Activated naive CD4-positive, alpha-beta T cell treated with anti-CD3 and anti-CD28 coated beads, Interleukin-2, amount 10 ng/mL, durations not matched to agents 7 days and 5 days (primary cell): Measurements from ENCODE around the gene ULK4.

Source experiments
- CTCF ChIA-PET: fragments of 350-600 bp; sonication (Branson Sonifier 250); formaldehyde crosslinking; loops from one replicate; lab custom pipeline; 2021; ENCODE audit warnings: antibody characterized with exemption; lab: Charles Lee
- DNase-seq: peaks from one replicate; pipeline ENCODE4 v3.0.0-alpha.2; 2020
- H3K27ac Mint-ChIP-seq: one replicate; pipeline ENCODE4 v1.8.0; 2021; ENCODE audit warnings: mild to moderate bottlenecking, moderate library complexity, mixed read lengths
- H3K27me3 Mint-ChIP-seq: one replicate; pipeline ENCODE4 v1.8.0; 2021; ENCODE audit warnings: mild to moderate bottlenecking, mixed read lengths
- H3K36me3 Mint-ChIP-seq: one replicate; pipeline ENCODE4 v1.8.0; 2021; ENCODE audit warnings: mixed read lengths
- H3K4me1 Mint-ChIP-seq: one replicate; pipeline ENCODE4 v1.8.0; 2021; ENCODE audit warnings: mixed read lengths
- H3K4me3 Mint-ChIP-seq: one replicate; pipeline ENCODE4 v1.8.0; 2021; ENCODE audit warnings: mild to moderate bottlenecking, moderate library complexity, mixed read lengths
- H3K9me3 Mint-ChIP-seq: one replicate; pipeline ENCODE4 v1.8.0; 2021; ENCODE audit warnings: mixed read lengths

ULK4 gene

DNA sequence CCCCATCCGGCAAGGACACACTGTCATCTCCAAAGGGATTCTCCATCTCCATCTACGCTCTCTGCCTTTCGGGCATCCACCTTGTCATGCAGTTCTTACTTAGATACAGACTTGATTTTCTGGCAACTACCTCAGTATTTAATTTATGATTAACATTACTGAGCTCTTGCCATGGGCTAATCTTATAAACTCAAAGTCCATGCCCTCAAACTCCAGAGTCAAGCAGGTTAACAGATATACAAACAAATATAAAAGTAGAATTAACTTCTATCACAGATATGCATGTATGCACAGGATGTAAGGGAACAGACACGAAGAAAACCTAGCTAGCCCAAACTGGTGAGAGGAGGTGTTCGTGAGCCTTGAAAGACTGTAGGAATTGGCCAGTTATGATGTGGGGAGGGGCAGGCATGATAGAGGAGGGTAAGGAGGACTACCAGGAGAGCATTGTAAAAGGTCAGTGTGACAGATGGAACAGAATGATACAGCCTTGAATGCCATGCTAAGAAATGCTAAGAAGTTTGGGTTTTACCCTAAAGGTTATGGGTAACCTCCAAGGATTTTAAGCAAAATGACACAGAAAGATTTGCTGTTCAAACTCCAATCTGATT, 334.3 kb downstream of the ULK4 start:
- no peaks in the 10 kb centered on the region for H3K36me3 Mint-ChIP-seq
- no peaks in the 10 kb centered on the region for H3K27me3 Mint-ChIP-seq
- H3K4me1 Mint-ChIP-seq, result no peaks in the 10 kb centered on the region
- no peak for DNase-seq
- CTCF ChIA-PET, result no interaction called here
- no peak overlapping the region for H3K27ac Mint-ChIP-seq
- H3K4me3 Mint-ChIP-seq, result no peak overlapping the region
- no peaks in the 10 kb centered on the region for H3K9me3 Mint-ChIP-seq

DNA sequence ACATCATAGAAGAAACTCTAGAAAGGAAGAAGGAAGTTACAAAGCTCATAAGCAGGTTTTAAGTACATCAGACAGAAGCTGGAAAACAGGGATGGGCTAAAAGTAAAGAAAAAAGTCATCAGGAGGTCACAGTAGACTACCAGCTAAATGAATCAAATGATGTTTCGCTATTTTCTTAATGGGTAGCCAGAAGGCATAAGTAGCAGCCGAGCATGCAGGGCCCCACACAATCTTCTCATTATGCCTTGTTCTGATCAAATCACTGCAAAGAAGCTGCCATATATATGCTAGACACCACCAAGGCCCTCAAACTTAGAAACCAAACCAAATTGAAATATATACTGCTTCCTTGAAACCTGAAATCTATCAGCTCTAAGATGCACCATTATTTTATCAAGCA, 349.1 kb downstream of the ULK4 start:
- no peak overlapping the region for H3K4me3 Mint-ChIP-seq
- no peaks in the 10 kb centered on the region for H3K27me3 Mint-ChIP-seq
- CTCF ChIA-PET, result no interaction called here
- no peak overlapping the region for H3K27ac Mint-ChIP-seq
- H3K9me3 Mint-ChIP-seq, result no peaks in the 10 kb centered on the region
- H3K4me1 Mint-ChIP-seq, result no peaks in the 10 kb centered on the region
- no peak for DNase-seq
- no peaks in the 10 kb centered on the region for H3K36me3 Mint-ChIP-seq

DNA sequence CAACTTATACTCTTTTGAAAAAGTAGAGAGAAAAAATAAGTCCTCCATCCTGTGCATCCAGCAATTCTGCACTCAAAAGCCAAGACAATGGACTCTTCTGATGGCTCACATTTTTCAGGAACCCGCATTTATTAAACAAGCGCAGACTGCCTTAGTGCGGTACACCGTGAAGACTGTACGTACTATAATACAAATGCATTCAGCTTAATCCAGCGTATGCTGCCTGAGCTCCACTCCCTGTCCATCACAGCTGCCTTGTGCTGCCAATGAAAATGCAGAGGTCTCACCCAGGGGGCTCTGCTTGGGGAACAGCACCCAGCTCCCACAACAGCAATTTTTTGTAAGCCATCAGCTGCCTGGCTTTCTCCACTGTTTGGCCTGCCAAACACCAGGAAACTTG, 350.9 kb downstream of the ULK4 start:
- Mint-ChIP-seq H3K4me3 (no peak overlapping the region), H3K4me1 (no peaks in the 10 kb centered on the region), H3K36me3 (no peaks in the 10 kb centered on the region), H3K9me3 (no peaks in the 10 kb centered on the region), H3K27me3 (no peaks in the 10 kb centered on the region), H3K27ac (no peak overlapping the region)
- CTCF ChIA-PET, result no interaction called here
- DNase-seq, result no peak

DNA sequence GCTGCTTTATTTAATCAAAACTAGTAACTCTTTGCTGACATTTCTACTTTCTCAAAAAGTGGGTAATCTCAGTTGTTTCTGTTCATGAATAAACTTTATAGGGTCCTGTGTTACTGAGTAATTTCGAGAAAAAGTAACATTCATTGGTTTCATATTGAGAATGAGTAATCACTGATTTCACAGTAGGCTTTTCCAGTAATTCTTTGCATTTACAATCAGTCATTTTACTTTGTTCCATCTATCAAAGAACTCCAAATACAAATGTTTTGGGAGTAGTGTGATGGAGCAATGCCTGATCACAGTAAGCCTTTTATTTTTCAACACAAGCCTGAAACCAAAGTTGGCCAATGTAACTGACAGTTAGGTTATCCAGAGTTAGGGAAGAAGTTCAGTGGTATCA, 353.6 kb downstream of the ULK4 start:
- no peak for DNase-seq
- H3K27ac Mint-ChIP-seq, result no peak overlapping the region
- CTCF ChIA-PET, result no interaction called here
- H3K36me3 Mint-ChIP-seq, result no peaks in the 10 kb centered on the region
- no peaks in the 10 kb centered on the region for H3K4me1 Mint-ChIP-seq
- no peaks in the 10 kb centered on the region for H3K27me3 Mint-ChIP-seq
- no peaks in the 10 kb centered on the region for H3K9me3 Mint-ChIP-seq
- no peak overlapping the region for H3K4me3 Mint-ChIP-seq

DNA sequence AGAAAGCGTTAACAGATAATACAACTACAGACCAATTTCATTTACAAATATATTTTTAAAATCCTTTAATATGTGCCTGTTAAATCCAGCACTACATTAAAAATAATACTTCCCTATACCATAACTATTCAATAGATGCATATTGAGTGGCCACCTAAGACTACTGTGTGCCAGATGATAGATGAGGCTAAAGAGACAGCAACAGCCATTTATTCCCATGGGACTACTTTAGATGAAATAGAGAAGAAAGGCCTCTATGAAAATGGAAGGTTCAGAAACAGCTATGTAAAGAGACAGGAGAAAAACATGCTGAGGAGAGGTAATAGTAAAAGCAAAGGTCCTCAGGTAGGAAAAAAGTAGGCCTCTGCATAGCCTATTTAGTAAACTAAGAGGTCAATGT, 358.1 kb downstream of the ULK4 start:
- H3K27me3 Mint-ChIP-seq, result no peaks in the 10 kb centered on the region
- H3K36me3 Mint-ChIP-seq, result no peaks in the 10 kb centered on the region
- H3K27ac Mint-ChIP-seq, result no peak overlapping the region
- DNase-seq, result no peak
- H3K4me1 Mint-ChIP-seq, result no peaks in the 10 kb centered on the region
- H3K9me3 Mint-ChIP-seq, result no peaks in the 10 kb centered on the region
- CTCF ChIA-PET, result no interaction called here
- H3K4me3 Mint-ChIP-seq, result no peak overlapping the region

DNA sequence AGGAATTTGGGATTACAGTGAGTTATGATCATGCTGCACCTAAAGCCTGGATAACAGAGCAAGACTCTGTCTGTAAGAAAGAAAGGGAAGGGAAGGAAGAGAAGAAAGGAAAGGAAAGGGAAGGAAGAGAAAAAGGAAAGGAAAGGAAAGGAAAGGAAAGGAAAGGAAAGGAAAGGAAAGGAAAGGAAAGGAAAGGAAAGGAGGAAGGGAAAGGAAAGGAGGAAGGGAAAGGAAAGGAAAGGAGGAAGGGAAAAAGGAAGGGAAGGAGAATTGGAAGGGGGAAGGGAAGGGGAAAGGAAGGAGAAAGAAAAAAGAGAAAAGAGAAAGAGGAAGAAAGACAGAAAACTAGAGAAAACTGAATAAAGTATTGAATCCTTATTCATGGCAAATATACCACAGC, 359.8 kb downstream of the ULK4 start:
- Mint-ChIP-seq H3K27me3 (no peaks in the 10 kb centered on the region), H3K4me3 (no peak overlapping the region), H3K36me3 (no peaks in the 10 kb centered on the region), H3K27ac (no peak overlapping the region), H3K4me1 (no peaks in the 10 kb centered on the region), H3K9me3 (no peaks in the 10 kb centered on the region)
- no peak for DNase-seq
- CTCF ChIA-PET, result no interaction called here

DNA sequence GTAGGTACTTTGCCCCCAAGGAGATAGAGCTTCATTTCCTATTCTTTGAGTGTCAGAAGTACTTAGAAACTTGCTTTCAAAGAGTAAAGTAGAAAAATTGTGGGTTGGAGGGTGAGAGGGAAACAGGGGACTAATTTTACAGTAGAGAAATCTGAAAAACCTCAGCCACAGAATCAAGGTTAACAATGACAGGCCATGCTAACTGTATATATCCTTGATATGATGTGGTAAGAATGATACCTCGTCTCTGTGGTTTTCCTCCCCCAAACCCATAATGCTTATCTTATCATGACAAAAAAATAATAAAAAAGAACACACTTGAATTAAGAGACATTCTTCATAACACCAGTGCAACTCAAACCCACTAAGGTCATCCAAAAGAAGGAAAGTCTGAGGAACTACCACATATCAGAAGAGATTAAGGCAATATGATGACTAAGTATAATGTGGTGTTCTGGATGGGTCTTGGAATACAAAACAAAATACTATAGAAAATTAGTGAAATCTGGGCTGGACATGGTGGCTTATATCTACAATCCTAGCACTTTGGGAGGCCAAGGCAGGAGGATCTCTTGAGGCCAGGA, 360.4 kb downstream of the ULK4 start:
- CTCF ChIA-PET, result no interaction called here
- Mint-ChIP-seq H3K4me1 (no peaks in the 10 kb centered on the region), H3K36me3 (no peaks in the 10 kb centered on the region), H3K9me3 (no peaks in the 10 kb centered on the region), H3K4me3 (no peak overlapping the region), H3K27me3 (no peaks in the 10 kb centered on the region), H3K27ac (no peak overlapping the region)
- DNase-seq, result no peak

DNA sequence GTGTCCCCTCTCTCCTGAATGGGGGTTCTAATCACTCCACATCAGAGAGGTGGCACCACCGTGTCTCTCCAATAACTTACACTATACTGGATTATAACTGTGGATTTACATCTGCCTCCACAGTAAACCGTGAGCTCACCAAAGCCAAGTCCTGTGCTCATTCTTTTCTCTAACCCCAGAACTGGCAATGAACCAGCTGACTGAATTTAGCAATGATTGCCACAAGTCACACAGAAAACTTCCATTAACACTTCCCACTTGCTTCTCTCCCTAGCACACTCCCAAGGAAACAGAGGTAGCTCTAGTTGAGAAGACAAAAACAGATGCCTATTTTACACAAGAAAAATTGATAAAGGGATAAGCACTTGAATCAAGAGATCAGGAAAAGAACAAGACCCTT, 361.3 kb downstream of the ULK4 start:
- Mint-ChIP-seq H3K36me3 (no peaks in the 10 kb centered on the region), H3K9me3 (no peaks in the 10 kb centered on the region), H3K4me1 (no peaks in the 10 kb centered on the region), H3K4me3 (no peak overlapping the region), H3K27ac (no peak overlapping the region), H3K27me3 (no peaks in the 10 kb centered on the region)
- CTCF ChIA-PET, result no interaction called here
- no peak for DNase-seq

DNA sequence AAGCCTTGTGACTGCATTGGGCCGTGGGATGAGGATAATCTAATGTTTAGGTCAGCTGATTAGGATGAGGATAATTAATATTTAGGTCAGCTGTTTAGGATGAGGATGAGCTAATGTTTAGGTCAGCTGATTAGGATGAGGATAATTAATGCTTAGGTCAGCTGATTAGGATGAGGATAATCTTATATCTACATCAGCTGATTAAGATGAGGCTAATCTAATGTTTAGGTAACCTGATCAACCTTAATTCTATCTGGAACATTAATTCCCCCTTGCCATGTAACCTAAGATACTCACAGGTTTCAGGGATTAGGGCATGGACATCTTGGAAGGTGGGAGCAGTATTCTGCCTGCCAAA, 362.8 kb downstream of the ULK4 start:
- DNase-seq, result no peak
- Mint-ChIP-seq H3K36me3 (no peaks in the 10 kb centered on the region), H3K4me3 (no peak overlapping the region), H3K4me1 (no peaks in the 10 kb centered on the region), H3K27ac (no peak overlapping the region), H3K9me3 (no peaks in the 10 kb centered on the region), H3K27me3 (no peaks in the 10 kb centered on the region)
- CTCF ChIA-PET, result no interaction called here

DNA sequence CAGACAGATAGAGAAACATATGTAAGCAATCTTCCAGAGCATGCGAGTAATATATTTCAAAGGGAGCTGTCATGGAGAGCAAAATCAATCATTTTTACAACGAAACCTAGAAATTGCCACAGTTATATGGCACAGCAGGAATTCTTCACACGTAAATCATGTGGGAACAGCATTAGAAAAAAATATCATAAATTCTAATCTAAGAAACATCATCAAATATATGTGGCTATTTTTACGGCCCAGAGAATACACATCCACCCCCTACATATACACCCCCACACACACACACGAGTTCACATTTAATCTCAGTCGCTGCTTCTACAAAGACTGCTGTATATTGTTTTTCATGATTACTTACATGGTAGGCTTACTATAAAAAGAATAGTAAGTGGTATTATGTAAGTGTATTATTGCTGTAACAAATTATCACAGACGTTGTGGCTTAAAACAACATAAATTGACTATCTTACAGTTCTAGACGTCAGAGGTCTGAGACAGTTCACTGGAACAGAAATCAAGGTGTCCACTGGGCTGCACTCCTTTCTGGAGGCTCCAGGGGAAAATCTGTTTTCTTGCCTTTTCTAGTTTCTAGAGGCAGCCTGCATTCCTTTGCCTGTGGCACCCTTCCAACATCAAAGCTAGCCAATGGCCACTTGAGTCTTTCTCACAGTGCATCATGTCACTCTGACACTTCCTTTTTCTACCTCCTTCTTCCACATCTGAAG, 363.3 kb downstream of the ULK4 start:
- Mint-ChIP-seq H3K9me3 (no peaks in the 10 kb centered on the region), H3K36me3 (no peaks in the 10 kb centered on the region), H3K4me3 (no peak overlapping the region), H3K27me3 (no peaks in the 10 kb centered on the region), H3K4me1 (no peaks in the 10 kb centered on the region), H3K27ac (no peak overlapping the region)
- no peak for DNase-seq
- CTCF ChIA-PET, result no interaction called here

DNA sequence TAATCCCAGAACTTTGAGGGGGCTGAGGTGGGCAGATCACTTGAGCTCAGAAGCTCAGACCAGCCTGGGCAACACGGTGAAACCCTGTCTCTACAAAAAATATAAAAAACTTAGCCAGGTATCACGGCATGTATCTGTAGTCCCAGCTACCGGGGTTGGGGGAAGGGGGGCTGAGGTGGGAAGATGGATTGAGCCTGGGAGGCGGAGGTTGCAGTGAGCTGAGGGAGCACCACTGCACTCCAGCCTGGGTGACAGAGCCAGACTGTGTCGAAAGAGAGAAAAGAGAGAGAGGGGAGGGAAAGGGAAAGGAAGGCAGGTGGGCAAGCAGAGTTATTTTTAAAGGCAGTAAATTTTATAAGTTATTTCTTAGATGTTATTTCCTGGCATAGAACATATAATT, 368.1 kb downstream of the ULK4 start:
- Mint-ChIP-seq H3K36me3 (no peaks in the 10 kb centered on the region), H3K27me3 (no peaks in the 10 kb centered on the region), H3K9me3 (no peaks in the 10 kb centered on the region), H3K27ac (no peak overlapping the region), H3K4me1 (no peaks in the 10 kb centered on the region), H3K4me3 (no peak overlapping the region)
- CTCF ChIA-PET, result no interaction called here
- DNase-seq, result no peak

DNA sequence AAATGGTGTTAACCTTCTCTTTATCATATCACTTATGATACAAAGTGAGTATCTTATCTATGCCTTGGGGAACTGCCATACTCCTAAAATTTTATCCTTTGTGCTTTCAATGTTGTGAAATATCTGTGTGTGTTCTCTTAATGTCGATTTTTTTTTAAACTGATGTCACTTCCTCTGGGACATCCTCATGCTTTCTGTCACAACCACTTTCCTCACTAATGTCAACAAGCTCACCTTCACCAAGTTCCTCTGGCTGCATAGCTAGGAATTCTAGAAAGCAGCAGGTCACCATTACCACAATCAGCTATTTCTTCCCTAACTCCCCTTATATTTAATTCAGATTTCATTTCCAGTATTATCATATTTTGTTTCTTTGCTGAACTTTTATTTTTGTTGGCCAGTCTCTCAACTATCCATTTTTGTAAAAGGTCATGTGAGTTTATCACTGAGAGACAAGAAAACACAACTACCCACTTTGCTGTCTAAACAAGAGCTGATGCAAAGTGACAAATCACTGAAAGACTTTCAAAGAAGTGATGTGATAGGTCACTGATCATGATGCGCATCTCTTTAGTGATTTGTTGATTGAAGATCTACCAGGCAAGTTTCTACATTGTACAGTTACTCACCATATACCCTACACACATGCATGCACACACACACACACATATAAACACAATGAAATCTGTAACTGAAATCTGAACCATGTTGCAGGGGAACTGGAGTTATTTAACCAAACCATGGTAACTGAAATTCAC, 369.0 kb downstream of the ULK4 start:
- Mint-ChIP-seq H3K4me1 (no peaks in the 10 kb centered on the region), H3K27me3 (no peaks in the 10 kb centered on the region), H3K27ac (no peak overlapping the region), H3K9me3 (no peaks in the 10 kb centered on the region), H3K36me3 (no peaks in the 10 kb centered on the region), H3K4me3 (no peak overlapping the region)
- CTCF ChIA-PET, result no interaction called here
- no peak for DNase-seq

DNA sequence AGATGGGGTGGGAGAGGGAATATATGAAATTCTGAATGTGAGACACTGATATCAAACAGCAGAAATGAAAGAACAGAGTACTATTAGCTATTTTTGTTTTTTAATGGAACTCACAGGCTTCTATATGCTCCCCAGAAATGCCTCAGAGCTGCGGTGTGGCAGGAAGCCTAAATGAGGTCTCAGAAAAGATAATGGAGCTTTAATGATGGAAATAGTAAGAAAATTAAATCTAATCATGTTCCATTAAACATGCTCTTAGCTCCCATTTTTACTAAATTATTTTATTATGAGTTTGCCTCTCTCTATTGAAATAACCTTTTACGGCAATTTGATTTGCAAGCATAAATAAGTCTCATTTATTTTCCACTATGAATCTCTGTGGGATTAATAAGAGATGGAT, 378.9 kb downstream of the ULK4 start:
- Mint-ChIP-seq H3K9me3 (peaks cover 4% of the 10 kb centered on the region), H3K4me3 (no peak overlapping the region), H3K27me3 (no peaks in the 10 kb centered on the region), H3K27ac (no peak overlapping the region), H3K4me1 (peaks cover 3% of the 10 kb centered on the region), H3K36me3 (peaks cover 1% of the 10 kb centered on the region)
- no peak for DNase-seq
- CTCF ChIA-PET, result no interaction called here

DNA sequence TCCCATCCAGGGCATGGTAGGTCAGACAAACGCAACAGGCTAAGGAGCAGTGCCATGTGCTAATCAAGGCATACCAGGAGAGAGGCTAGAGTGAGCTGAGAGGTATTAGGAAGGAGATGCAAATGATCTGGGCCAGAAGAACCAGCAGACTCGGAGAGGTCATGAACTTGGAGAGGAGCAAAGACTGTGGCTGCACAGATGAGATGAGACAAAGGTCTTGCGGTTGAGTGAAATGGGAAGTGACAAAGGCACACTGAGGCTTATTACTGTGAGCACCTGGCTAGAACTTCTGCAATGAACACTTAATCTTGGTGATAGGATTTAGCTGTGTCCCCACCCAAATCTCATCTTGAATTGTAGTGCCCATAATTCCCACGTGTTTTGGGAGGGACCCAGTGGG, 380.2 kb downstream of the ULK4 start:
- DNase-seq, result no peak
- peaks cover 3% of the 10 kb centered on the region for H3K4me1 Mint-ChIP-seq
- CTCF ChIA-PET, result no interaction called here
- no peaks in the 10 kb centered on the region for H3K27me3 Mint-ChIP-seq
- H3K27ac Mint-ChIP-seq, result no peak overlapping the region
- H3K36me3 Mint-ChIP-seq, result peaks cover 1% of the 10 kb centered on the region
- no peak overlapping the region for H3K4me3 Mint-ChIP-seq
- peaks cover 4% of the 10 kb centered on the region for H3K9me3 Mint-ChIP-seq
